ENCODE measurements around the gene VAV3.

VAV3 gene

GRCh38 chr1:107972391-107973180, 7.6 kb upstream of the VAV3 start:
- DNase-seq: no peak

GRCh38 chr1:107966550-107966949, 1.6 kb upstream of the VAV3 start:
- no peak for DNase-seq

- peak; percentile 43 for DNase-seq
Observed at GRCh38 chr1:107964336-107965109, 457 bp downstream of the VAV3 start.

- peak; percentile 37 for DNase-seq
Observed at GRCh38 chr1:107963601-107964335, 1.2 kb downstream of the VAV3 start.

- no peak for DNase-seq
Observed at GRCh38 chr1:107963008-107963407, 2.0 kb downstream of the VAV3 start.

GRCh38 chr1:107954719-107955415, 10.1 kb downstream of the VAV3 start:
- DNase-seq: no peak

GRCh38 chr1:107954126-107954525, 10.9 kb downstream of the VAV3 start:
- DNase-seq: no peak

GRCh38 chr1:107953556-107953955, 11.4 kb downstream of the VAV3 start:
- peak; percentile 53 for DNase-seq

- DNase-seq: no peak
Observed at GRCh38 chr1:107952989-107953388, 12.0 kb downstream of the VAV3 start.

GRCh38 chr1:107950464-107950863, 14.5 kb downstream of the VAV3 start:
- DNase-seq: peak; percentile 28

GRCh38 chr1:107949467-107950253, 15.3 kb downstream of the VAV3 start:
- no peak for DNase-seq

- no peak for DNase-seq
Observed at GRCh38 chr1:107946794-107947193, 18.2 kb downstream of the VAV3 start.

GRCh38 chr1:107943694-107944093, 21.3 kb downstream of the VAV3 start:
- no peak for DNase-seq

- no peak for DNase-seq
Observed at GRCh38 chr1:107942814-107943213, 22.2 kb downstream of the VAV3 start.

- no peak for DNase-seq
Observed at GRCh38 chr1:107941531-107941930, 23.4 kb downstream of the VAV3 start.

GRCh38 chr1:107941123-107941522, 23.9 kb downstream of the VAV3 start:
- DNase-seq: no peak

- no peak for DNase-seq
Observed at GRCh38 chr1:107940701-107941100, 24.3 kb downstream of the VAV3 start.

- DNase-seq: peak; percentile 13
Observed at GRCh38 chr1:107940017-107940577, 24.9 kb downstream of the VAV3 start.

GRCh38 chr1:107939256-107939655, 25.7 kb downstream of the VAV3 start:
- no peak for DNase-seq

- no peak for DNase-seq
Observed at GRCh38 chr1:107936498-107937481, 28.2 kb downstream of the VAV3 start.

Measured in NCI-H510A treated with DMSO at 0.1 percent for 48 hours (cell line).